Measurements from ENCODE around the gene AIFM3. TPM values are rescaled to one million over a fixed set of nuclear protein-coding genes. Genes with fewer than 3 reads are reported as not detected.

AIFM3 gene
- total RNA-seq, 1 experiment from 2014 or later, result 7.4 TPM

DNA sequence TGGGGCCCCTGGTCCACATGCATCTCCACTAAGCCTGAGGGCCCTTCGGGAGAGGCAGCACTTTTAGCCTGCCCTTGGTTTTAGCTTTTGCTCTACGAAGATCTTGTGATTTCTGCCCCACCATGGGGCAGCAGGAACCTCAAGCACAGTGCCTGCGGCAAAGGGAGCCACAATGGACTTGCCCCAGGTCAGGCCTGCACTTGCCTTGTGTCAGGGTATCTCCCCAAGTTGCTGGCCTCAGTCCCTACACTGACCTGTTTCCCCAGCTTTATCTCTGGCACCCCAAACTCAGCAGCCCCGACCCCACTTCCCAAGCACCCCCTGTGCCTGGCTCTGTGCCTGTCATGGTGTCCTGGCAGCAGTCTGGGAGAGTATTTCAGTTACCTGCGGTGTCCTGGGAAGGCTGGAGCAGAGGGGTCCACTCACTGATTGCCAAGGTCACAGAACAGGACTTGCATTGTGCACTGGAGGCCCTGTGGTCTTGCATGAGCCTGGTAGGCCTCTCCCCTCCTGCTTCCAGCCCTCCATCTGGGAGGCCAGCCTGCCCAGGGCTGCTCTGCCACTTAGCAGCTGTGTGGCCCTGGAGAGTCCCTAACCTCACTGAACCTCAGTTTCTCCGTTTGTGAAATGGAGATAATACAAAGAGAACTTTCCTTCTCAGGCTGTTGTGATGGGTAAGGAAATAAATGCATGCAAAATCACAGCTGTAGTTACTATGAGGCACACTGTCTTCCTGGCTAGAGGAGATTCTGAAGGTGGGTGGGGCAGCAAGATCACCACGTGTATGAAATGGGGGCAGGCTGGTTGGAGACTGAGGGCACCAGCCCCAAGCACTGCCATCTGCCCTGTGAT is 3.6 kb upstream of the AIFM3 start:
- TF ChIP-seq, protein P1, sequence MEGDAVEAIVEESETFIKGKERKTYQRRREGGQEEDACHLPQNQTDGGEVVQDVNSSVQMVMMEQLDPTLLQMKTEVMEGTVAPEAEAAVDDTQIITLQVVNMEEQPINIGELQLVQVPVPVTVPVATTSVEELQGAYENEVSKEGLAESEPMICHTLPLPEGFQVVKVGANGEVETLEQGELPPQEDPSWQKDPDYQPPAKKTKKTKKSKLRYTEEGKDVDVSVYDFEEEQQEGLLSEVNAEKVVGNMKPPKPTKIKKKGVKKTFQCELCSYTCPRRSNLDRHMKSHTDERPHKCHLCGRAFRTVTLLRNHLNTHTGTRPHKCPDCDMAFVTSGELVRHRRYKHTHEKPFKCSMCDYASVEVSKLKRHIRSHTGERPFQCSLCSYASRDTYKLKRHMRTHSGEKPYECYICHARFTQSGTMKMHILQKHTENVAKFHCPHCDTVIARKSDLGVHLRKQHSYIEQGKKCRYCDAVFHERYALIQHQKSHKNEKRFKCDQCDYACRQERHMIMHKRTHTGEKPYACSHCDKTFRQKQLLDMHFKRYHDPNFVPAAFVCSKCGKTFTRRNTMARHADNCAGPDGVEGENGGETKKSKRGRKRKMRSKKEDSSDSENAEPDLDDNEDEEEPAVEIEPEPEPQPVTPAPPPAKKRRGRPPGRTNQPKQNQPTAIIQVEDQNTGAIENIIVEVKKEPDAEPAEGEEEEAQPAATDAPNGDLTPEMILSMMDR (conservative IDR thresholded peaks at IDR 0.05), result no peak
- TF ChIP-seq EZH2 (IDR thresholded peaks at IDR 0.05; ENCODE audit: low read depth), result no peak
- Histone ChIP-seq H2AFZ (no peak overlapping the region), H3K4me2 (no peak overlapping the region), H3K4me3 (no peak overlapping the region), H3F3A (ENCODE audit: insufficient read depth, low read depth) (no peaks in the 10 kb centered on the region; the same call in 1 of the 2 replicates), H3K4me1 (replicated peaks; ENCODE audit: insufficient read depth) (no peaks in the 10 kb centered on the region), H3K36me3 (ENCODE audit: low read depth) (no peaks in the 10 kb centered on the region), H3K27me3 (ENCODE audit: insufficient read depth, low read depth) (no peaks in the 10 kb centered on the region), H3K9me3 (ENCODE audit: insufficient read depth, low read depth) (no peaks in the 10 kb centered on the region), H3K27ac (no peak overlapping the region), H3K79me2 (ENCODE audit: low read depth) (no peaks in the 10 kb centered on the region), H4K20me1 (ENCODE audit: insufficient read depth) (no peaks in the 10 kb centered on the region), H3K9me2 (ENCODE audit: insufficient read depth) (no peaks in the 10 kb centered on the region)
- CTCF ChIA-PET, result interaction anchor here (0.6 kb wide), 1 partner anchor 686 kb away, joined by 3 read pairs; no protein-coding TSS in a partner anchor
- POLR2A ChIA-PET (ENCODE audit: unreplicated experiment), result no interaction called here
- no TSS peak for BruUV-seq (replicated peaks)
- DNase-seq, result no peak
- intact Hi-C loops (cut with micrococcal nuclease; ENCODE audit: unreplicated experiment), result no loop called here

DNA sequence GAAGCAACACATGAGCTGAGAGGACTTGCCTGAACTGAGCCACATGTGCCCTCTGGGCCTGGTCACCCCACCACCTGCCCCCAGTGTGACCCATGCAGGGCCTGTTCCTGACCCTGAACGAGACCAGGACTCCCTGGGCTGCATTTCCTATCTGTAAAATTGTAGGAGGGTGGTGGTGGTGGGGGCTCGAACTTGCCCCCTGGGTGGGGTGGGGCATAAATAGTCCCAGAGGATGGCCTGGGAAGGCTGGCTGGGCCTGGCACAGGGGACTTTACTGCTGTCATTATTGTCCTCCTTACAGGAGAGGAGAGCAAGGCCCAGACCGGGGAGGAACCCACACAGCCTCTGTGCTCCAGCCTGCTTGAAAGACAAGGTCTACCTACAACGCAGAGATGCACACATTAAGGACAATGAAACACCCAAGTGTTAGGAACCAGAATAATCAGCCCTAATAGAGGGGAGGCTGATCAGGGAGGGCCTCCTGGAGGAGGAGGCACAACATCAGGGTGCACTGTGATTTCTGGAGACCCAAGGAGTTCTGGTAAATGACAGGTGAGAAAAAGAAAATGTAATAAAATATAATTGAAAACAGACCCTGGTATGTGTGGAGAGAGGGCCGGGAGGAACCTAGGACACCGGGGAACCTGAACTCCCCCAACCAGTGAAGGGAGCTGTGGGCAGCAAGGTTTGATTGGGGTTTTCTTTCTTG is 2.8 kb upstream of the AIFM3 start:
- Histone ChIP-seq H3K27me3 (ENCODE audit: insufficient read depth, low read depth) (no peaks in the 10 kb centered on the region), H3K4me3 (no peak overlapping the region), H3K4me2 (no peak overlapping the region), H4K20me1 (ENCODE audit: insufficient read depth) (no peaks in the 10 kb centered on the region), H3K9me2 (ENCODE audit: insufficient read depth) (no peaks in the 10 kb centered on the region), H3K79me2 (ENCODE audit: low read depth) (no peaks in the 10 kb centered on the region), H3K4me1 (replicated peaks; ENCODE audit: insufficient read depth) (no peaks in the 10 kb centered on the region), H3K36me3 (ENCODE audit: low read depth) (no peaks in the 10 kb centered on the region), H2AFZ (no peak overlapping the region), H3F3A (ENCODE audit: insufficient read depth, low read depth) (no peaks in the 10 kb centered on the region; the same call in 1 of the 2 replicates), H3K9me3 (ENCODE audit: insufficient read depth, low read depth) (no peaks in the 10 kb centered on the region), H3K27ac (no peak overlapping the region)
- ChIA-PET CTCF (no interaction called here), POLR2A (ENCODE audit: unreplicated experiment) (no interaction called here)
- BruUV-seq (replicated peaks), result no TSS peak
- intact Hi-C loops (cut with micrococcal nuclease; ENCODE audit: unreplicated experiment), result no loop called here
- TF ChIP-seq EZH2 (IDR thresholded peaks at IDR 0.05; ENCODE audit: low read depth), result no peak
- TF ChIP-seq, protein P1 (conservative IDR thresholded peaks at IDR 0.05), result no peak
- no peak for DNase-seq

DNA sequence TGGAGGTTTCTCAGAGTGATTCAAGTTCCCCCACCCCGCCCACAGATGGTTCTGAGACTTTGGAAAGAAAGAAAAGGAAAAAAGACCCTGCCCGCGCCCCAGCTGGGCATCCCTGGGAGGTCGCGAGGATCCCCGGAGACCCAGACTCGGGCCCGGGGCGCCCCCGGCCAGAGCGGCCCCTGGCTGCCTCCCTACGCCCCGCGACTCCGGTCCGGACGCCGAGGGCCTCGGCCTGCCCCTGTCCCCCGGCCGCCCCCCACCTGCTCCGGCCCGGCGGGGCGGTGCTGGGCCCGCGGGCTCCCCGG is 2.3 kb upstream of the AIFM3 start:
- Histone ChIP-seq H3K9me2 (ENCODE audit: insufficient read depth) (no peaks in the 10 kb centered on the region), H4K20me1 (ENCODE audit: insufficient read depth) (no peaks in the 10 kb centered on the region), H3K4me3 (no peak overlapping the region), H3K4me2 (no peak overlapping the region), H3K9me3 (ENCODE audit: insufficient read depth, low read depth) (no peaks in the 10 kb centered on the region), H3K27me3 (ENCODE audit: insufficient read depth, low read depth) (no peaks in the 10 kb centered on the region), H3F3A (ENCODE audit: insufficient read depth, low read depth) (no peaks in the 10 kb centered on the region; the same call in 1 of the 2 replicates), H2AFZ (no peak overlapping the region), H3K27ac (no peak overlapping the region), H3K4me1 (replicated peaks; ENCODE audit: insufficient read depth) (no peaks in the 10 kb centered on the region), H3K36me3 (ENCODE audit: low read depth) (no peaks in the 10 kb centered on the region), H3K79me2 (ENCODE audit: low read depth) (no peaks in the 10 kb centered on the region)
- intact Hi-C loops (cut with micrococcal nuclease; ENCODE audit: unreplicated experiment), result no loop called here
- TF ChIP-seq, protein P1 (conservative IDR thresholded peaks at IDR 0.05), result no peak
- no peak for TF ChIP-seq EZH2 (IDR thresholded peaks at IDR 0.05; ENCODE audit: low read depth)
- ChIA-PET CTCF (no interaction called here), POLR2A (ENCODE audit: unreplicated experiment) (no interaction called here)
- no peak for DNase-seq
- BruUV-seq (replicated peaks), result no TSS peak

All from PC-9 (cell line).